Measurements from ENCODE around the gene FMO1.

- TF ChIP-seq, protein P1, sequence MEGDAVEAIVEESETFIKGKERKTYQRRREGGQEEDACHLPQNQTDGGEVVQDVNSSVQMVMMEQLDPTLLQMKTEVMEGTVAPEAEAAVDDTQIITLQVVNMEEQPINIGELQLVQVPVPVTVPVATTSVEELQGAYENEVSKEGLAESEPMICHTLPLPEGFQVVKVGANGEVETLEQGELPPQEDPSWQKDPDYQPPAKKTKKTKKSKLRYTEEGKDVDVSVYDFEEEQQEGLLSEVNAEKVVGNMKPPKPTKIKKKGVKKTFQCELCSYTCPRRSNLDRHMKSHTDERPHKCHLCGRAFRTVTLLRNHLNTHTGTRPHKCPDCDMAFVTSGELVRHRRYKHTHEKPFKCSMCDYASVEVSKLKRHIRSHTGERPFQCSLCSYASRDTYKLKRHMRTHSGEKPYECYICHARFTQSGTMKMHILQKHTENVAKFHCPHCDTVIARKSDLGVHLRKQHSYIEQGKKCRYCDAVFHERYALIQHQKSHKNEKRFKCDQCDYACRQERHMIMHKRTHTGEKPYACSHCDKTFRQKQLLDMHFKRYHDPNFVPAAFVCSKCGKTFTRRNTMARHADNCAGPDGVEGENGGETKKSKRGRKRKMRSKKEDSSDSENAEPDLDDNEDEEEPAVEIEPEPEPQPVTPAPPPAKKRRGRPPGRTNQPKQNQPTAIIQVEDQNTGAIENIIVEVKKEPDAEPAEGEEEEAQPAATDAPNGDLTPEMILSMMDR (IDR thresholded peaks at IDR 0.05; ENCODE audit: insufficient read depth, low read length, poor library complexity, severe bottlenecking) = no peak
- TF ChIP-seq EZH2phosphoT487 (conservative IDR thresholded peaks at IDR 0.05; ENCODE audit: low read length) = no peak
Measured at GRCh38 chr1:171266930-171267329, 18.6 kb downstream of the FMO1 start.

Data from SU-DHL-6 (cell line).